Measurements from ENCODE around the gene PDE9A. TPM values are rescaled to one million over a fixed set of nuclear protein-coding genes. Genes with fewer than 3 reads are reported as not detected.

The PDE9A gene
- polyA plus RNA-seq, 1 donor: 19.8 TPM

DNA sequence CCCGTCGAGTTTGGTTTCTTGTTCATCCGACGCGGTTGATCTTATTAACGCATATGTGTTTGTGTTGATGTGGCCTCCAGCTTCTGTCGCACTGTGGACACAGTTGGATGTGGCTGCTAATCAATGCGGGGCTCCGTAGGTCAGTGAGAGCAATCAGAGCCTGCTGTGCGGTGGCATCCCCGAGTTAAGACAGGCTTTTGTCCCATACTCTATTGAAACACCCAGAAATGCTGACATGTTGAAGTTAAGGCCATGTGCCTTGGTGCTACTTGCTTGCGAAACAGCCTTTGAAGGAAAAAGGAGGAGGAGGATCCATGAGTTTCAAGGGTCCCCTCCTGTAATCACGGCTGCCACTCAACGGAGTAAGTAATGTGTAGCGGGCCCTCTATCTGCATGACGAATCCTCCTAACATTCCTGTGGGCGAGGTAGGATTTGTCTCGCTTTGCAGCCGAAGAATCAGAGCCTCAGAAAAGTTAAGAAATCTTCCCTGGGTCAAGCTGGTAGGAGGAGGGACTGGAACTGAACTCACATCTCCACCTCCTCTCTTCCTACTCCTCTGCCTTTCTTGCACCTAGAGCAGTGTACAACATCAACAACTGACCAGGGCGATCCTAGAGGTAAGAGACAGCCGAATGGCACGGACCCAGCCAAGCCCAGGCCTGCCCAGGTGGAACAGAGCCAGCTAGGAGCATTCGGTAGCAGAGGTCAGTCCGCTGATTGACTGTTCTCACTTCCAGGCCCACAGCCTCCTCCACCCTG, 19.5 kb downstream of the PDE9A start:
- H3K36me3 ChIP-seq (ENCODE audit: control insufficient read depth, insufficient read depth, low read length): peaks cover 14% of the 10 kb centered on the region
- H3K4me1 ChIP-seq (ENCODE audit: control insufficient read depth, insufficient read depth, low read length): no peaks in the 10 kb centered on the region
- no CpG with 5 or more reads among the region's 24 CpGs for WGBS (ENCODE audit: insufficient coverage, low lambda C conversion rate)
- H3K4me3 ChIP-seq (ENCODE audit: low read length): no peak overlapping the region
- no peaks in the 10 kb centered on the region for H3K27me3 ChIP-seq (ENCODE audit: control insufficient read depth, insufficient read depth, low read length)
- H3K9me3 ChIP-seq (ENCODE audit: control insufficient read depth, low read depth, low read length): no peaks in the 10 kb centered on the region
- DNase-seq: no peak
- no peak overlapping the region for H3K27ac ChIP-seq (ENCODE audit: low read length)

DNA sequence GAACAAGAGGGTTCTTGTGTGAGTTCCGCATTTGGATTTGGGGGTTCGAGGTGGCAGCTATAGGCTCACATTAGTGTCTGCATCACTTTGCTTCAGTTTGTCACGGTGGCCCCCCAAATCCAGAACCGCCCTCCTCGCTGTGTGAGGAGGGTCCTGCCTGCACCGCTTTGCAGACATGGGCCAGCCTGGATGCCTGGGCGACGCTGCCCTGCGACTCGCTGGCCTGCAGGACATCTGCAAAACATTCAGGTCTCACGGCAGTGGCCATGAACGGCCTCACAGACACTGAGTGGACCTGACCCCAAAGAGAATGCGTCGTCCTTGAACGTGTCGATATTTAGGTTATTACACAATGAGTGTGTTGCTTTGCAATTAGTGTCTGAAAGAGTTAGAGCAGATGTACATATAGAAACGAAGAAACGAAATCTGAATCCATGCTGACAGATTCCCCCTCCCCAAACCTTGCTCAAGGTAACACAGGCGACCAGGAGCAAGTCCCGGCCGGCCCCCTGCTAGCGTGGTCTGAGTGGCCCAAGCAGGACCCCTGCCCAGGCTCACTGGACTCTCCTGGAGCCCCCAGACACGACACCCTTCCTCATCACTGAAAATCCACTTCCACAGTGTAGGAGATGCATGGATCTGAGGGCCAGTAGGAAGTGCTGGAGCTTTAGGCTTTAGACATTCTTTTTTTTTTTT, 20.4 kb downstream of the PDE9A start:
- Histone ChIP-seq H3K4me3 (ENCODE audit: low read length) (no peak overlapping the region), H3K9me3 (ENCODE audit: control insufficient read depth, low read depth, low read length) (no peaks in the 10 kb centered on the region), H3K27ac (ENCODE audit: low read length) (peak overlapping the region; percentile 42), H3K36me3 (ENCODE audit: control insufficient read depth, insufficient read depth, low read length) (peaks cover 14% of the 10 kb centered on the region), H3K27me3 (ENCODE audit: control insufficient read depth, insufficient read depth, low read length) (no peaks in the 10 kb centered on the region), H3K4me1 (ENCODE audit: control insufficient read depth, insufficient read depth, low read length) (no peaks in the 10 kb centered on the region)
- WGBS (ENCODE audit: insufficient coverage, low lambda C conversion rate): no CpG with 5 or more reads among the region's 23 CpGs
- DNase-seq: no peak

DNA sequence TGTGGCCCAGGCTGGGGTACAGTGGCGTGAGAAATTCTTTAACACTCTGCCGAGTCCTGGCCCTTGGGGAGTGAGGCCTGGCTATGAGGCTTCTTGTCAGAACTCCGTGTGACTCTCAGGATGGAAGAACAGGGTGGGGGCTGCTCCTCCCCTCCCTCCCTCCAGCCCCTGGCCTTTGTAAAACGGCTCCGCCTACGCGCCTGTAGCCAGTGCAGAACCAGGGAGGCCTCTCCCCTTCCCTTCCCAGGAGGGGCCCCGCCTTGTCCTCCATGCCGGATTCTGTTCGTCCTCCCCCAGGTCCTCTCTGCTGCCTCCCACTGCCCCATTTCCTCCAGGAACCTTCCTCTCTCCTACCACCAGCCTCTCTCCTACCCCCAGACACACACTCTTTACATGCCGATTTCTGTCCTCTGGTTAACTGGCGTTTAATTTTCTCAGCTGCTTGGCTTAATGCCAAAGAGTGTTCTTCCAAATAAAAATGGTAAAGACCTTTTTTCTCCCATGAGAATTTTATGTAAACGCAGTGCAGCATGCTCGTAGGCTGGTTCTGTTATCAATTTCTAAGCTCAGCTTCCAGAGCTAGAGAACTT, 21.0 kb downstream of the PDE9A start:
- H3K27ac ChIP-seq (ENCODE audit: low read length): peak overlapping the region; percentile 42

DNA sequence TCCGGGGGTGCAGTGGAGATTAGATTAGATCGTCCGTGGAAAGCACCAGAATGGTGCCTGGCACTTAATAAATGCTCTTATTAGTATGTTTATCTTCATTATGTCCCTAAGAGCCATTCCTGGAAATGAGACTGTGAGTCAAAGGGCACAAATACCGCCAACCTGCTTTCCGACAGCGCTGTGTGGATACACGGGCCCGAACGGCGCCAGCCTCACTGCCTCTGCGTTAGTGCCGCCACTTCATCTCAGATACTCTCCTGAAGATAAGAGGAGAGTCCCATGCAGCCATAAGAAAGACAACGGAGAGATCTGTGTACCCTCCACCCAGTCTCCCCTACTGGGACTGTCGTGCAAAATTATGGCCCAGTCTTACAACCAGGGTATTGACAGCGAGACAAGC, 22.0 kb downstream of the PDE9A start:
- no peaks in the 10 kb centered on the region for H3K27me3 ChIP-seq (ENCODE audit: control insufficient read depth, insufficient read depth, low read length)
- no peaks in the 10 kb centered on the region for H3K9me3 ChIP-seq (ENCODE audit: control insufficient read depth, low read depth, low read length)
- no peak overlapping the region for H3K4me3 ChIP-seq (ENCODE audit: low read length)
- 100% methylated on average over 1 of the region's 15 CpGs for WGBS (ENCODE audit: insufficient coverage, low lambda C conversion rate)
- H3K36me3 ChIP-seq (ENCODE audit: control insufficient read depth, insufficient read depth, low read length): peaks cover 15% of the 10 kb centered on the region
- DNase-seq: no peak
- no peaks in the 10 kb centered on the region for H3K4me1 ChIP-seq (ENCODE audit: control insufficient read depth, insufficient read depth, low read length)
- peak overlapping the region; percentile 8 for H3K27ac ChIP-seq (ENCODE audit: low read length)

More for the DNA sequence above, 21.0 kb downstream of the PDE9A start:
- DNase-seq: peak; percentile 35 to 39
- WGBS (ENCODE audit: insufficient coverage, low lambda C conversion rate): 60% methylated on average over 1 of the region's 14 CpGs
- H3K36me3 ChIP-seq (ENCODE audit: control insufficient read depth, insufficient read depth, low read length): peaks cover 15% of the 10 kb centered on the region
- H3K4me3 ChIP-seq (ENCODE audit: low read length): no peak overlapping the region
- H3K9me3 ChIP-seq (ENCODE audit: control insufficient read depth, low read depth, low read length): no peaks in the 10 kb centered on the region
- no peaks in the 10 kb centered on the region for H3K4me1 ChIP-seq (ENCODE audit: control insufficient read depth, insufficient read depth, low read length)
- H3K27me3 ChIP-seq (ENCODE audit: control insufficient read depth, insufficient read depth, low read length): no peaks in the 10 kb centered on the region

DNA sequence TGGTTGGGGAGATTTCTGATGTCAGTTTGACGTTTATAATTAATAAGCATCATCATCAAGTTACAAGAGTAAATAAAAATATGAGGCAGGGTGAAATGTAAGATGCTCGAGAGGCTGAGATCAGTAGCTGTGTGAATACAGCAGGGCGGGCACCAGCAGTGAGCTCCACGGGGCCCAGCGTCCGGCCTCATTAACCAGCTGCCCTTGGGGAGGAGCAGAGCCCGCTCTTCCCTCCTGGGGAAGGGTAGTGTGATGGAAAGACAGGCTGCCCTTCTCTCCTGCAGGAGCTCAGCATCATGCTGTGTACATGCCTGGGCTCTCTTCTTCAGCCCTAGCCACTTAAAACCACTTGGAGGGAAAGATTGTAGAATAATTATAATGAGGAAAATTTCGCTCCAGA, 23.4 kb downstream of the PDE9A start:
- Histone ChIP-seq H3K9me3 (ENCODE audit: control insufficient read depth, low read depth, low read length) (no peaks in the 10 kb centered on the region), H3K4me1 (ENCODE audit: control insufficient read depth, insufficient read depth, low read length) (no peaks in the 10 kb centered on the region), H3K4me3 (ENCODE audit: low read length) (no peak overlapping the region), H3K27ac (ENCODE audit: low read length) (no peak overlapping the region), H3K36me3 (ENCODE audit: control insufficient read depth, insufficient read depth, low read length) (peaks cover 17% of the 10 kb centered on the region), H3K27me3 (ENCODE audit: control insufficient read depth, insufficient read depth, low read length) (no peaks in the 10 kb centered on the region)
- no CpG with 5 or more reads among the region's 8 CpGs for WGBS (ENCODE audit: insufficient coverage, low lambda C conversion rate)
- DNase-seq: no peak

DNA sequence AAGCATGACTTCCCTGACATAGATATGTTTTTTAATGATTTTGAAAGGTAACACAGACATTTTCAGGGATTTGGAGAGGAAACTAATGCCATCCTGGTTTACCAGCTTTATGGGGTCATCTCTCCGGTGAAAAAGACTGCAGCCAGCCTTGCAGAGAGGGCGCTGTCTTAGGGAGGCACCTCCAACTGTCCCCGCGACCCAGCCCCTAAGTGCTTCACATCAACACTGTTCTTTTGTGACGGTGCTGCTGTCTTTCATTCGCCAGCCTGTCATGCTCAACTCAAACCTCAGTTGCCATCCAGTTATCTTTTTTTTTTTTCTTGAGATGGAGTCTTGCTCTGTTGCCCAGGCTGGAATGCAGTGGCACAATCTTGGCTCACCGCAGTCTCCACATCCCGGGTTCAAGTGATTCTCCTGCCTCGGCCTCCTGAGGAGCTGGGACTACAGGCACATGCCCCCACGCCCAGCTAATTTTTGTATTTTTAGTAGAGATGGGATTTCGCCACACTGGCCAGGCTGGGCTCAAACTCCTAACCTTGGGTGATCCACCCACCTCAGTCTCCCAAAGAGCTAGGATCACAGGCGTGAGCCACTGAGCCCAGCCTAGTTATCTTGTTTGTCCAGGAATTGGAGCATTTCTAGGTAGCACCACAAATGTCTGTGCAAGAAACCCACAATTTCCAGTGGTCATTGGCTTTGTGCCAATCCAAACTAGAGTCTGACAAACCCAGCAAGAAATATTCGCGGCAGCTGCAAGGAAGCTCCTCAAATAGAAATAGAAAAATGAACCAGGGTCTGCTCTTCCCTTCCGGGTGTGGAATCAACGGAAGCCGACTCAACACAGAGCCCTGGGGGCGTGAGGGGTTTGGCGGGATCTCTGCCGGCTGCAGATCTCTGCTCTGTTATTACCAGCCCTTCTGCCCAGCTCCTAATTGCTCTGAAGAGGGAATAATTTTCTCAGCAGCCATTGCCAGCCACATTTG, 24.2 kb downstream of the PDE9A start:
- WGBS (ENCODE audit: insufficient coverage, low lambda C conversion rate): no CpG with 5 or more reads among the region's 20 CpGs
- Histone ChIP-seq H3K9me3 (ENCODE audit: control insufficient read depth, low read depth, low read length) (no peaks in the 10 kb centered on the region), H3K27ac (ENCODE audit: low read length) (no peak overlapping the region), H3K4me3 (ENCODE audit: low read length) (no peak overlapping the region), H3K4me1 (ENCODE audit: control insufficient read depth, insufficient read depth, low read length) (no peaks in the 10 kb centered on the region), H3K36me3 (ENCODE audit: control insufficient read depth, insufficient read depth, low read length) (peaks cover 17% of the 10 kb centered on the region), H3K27me3 (ENCODE audit: control insufficient read depth, insufficient read depth, low read length) (no peaks in the 10 kb centered on the region)
- DNase-seq: no peak

DNA sequence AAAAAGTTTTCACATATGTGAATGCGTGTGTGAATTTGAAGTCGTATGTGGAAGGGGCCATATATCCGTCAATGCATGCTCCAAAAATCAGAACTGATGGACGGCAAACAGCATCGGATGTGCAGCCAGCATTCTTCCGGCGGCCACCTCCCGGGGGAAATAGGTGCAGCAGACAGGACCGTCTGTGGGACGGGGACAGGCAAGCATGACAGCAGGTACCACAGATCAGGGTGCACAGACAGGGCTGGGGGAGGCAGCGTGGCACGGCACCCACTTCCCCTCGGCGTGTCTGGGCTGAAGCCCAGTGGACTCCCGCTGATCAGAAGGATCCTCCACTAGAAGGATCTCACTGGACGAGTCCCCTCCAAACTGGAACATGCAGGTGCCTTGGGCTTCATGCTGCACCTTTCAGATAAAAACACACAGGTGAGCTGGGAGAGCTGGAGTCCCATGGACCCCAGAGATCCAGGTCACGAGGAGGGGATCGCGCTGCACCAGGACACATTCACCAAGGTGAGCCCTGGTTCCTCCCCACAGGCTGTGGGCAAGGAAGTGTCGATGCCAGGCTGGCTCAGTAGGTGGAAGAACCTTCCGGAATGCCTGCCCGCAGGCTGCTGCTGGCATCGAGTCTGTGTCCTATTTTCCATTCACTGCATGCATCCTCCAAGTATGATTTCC, 25.3 kb downstream of the PDE9A start:
- H3K27ac ChIP-seq (ENCODE audit: low read length): no peak overlapping the region
- no CpG with 5 or more reads among the region's 23 CpGs for WGBS (ENCODE audit: insufficient coverage, low lambda C conversion rate)
- no peaks in the 10 kb centered on the region for H3K9me3 ChIP-seq (ENCODE audit: control insufficient read depth, low read depth, low read length)
- peaks cover 19% of the 10 kb centered on the region for H3K36me3 ChIP-seq (ENCODE audit: control insufficient read depth, insufficient read depth, low read length)
- no peaks in the 10 kb centered on the region for H3K4me1 ChIP-seq (ENCODE audit: control insufficient read depth, insufficient read depth, low read length)
- no peak overlapping the region for H3K4me3 ChIP-seq (ENCODE audit: low read length)
- H3K27me3 ChIP-seq (ENCODE audit: control insufficient read depth, insufficient read depth, low read length): no peaks in the 10 kb centered on the region
- DNase-seq: no peak

DNA sequence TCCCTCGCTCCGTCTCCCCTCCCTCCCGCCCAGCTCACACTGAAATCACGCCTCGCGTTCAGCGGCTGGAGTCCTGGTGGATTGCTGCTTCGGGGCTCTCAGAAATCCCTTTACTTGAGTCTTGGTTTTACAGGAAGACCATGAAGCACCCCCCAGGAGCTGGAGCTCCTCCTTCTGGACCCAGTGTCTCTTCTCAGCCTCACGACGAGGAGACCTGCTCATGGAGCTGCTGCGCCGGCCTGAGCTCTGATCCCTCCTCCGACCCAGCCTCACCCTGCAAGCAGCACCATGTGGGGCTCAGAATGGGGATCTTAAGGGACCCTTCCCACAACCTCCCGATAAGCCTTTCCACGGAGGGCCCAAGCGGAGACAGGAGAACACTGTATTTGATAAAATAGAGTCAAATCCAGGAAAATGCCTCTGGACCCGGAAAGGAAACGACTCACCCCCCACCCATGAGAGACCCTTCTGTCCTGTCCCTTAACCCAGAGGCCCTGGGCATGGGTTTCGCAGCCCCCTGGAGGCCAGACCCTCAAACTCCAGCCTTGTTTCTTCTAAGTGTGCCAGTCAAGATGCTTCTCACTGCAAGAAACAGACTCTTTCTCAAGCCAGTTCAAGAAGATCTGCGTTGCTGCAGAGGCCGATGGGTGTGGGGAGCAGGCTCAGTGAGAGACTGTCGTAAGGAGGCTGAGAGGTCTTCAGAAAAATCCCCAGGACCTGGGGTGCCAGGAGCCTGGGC, 26.1 kb downstream of the PDE9A start:
- Histone ChIP-seq H3K4me1 (ENCODE audit: control insufficient read depth, insufficient read depth, low read length) (no peaks in the 10 kb centered on the region), H3K36me3 (ENCODE audit: control insufficient read depth, insufficient read depth, low read length) (peaks cover 23% of the 10 kb centered on the region), H3K9me3 (ENCODE audit: control insufficient read depth, low read depth, low read length) (no peaks in the 10 kb centered on the region), H3K4me3 (ENCODE audit: low read length) (no peak overlapping the region), H3K27ac (ENCODE audit: low read length) (no peak overlapping the region), H3K27me3 (ENCODE audit: control insufficient read depth, insufficient read depth, low read length) (no peaks in the 10 kb centered on the region)
- DNase-seq: no peak
- no CpG with 5 or more reads among the region's 22 CpGs for WGBS (ENCODE audit: insufficient coverage, low lambda C conversion rate)

DNA sequence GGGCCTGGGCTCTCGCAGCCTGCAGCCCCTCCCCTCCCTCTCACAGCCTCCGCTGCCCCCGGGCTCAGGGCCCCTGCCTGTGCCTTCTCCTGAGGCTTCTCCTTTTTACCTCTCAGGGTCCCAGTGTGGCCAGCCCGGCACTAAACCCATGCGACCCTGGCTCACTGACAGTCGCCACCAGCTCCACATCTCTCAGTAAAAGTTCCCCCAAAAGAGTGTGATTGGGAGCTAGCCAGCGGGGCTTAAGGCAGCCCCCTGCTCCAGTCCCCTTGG, 26.6 kb downstream of the PDE9A start:
- Histone ChIP-seq H3K36me3 (ENCODE audit: control insufficient read depth, insufficient read depth, low read length) (peaks cover 24% of the 10 kb centered on the region), H3K4me1 (ENCODE audit: control insufficient read depth, insufficient read depth, low read length) (no peaks in the 10 kb centered on the region), H3K4me3 (ENCODE audit: low read length) (no peak overlapping the region), H3K27me3 (ENCODE audit: control insufficient read depth, insufficient read depth, low read length) (no peaks in the 10 kb centered on the region), H3K27ac (ENCODE audit: low read length) (no peak overlapping the region), H3K9me3 (ENCODE audit: control insufficient read depth, low read depth, low read length) (peaks cover 2% of the 10 kb centered on the region)
- no peak for DNase-seq
- WGBS (ENCODE audit: insufficient coverage, low lambda C conversion rate): no CpG with 5 or more reads among the region's 7 CpGs
